ENCODE results near the gene ISM1.

Gene ISM1

GRCh38 chr20:13276945-13277541, 56.0 kb downstream of the ISM1 start:
- TF ChIP-seq, protein P1, sequence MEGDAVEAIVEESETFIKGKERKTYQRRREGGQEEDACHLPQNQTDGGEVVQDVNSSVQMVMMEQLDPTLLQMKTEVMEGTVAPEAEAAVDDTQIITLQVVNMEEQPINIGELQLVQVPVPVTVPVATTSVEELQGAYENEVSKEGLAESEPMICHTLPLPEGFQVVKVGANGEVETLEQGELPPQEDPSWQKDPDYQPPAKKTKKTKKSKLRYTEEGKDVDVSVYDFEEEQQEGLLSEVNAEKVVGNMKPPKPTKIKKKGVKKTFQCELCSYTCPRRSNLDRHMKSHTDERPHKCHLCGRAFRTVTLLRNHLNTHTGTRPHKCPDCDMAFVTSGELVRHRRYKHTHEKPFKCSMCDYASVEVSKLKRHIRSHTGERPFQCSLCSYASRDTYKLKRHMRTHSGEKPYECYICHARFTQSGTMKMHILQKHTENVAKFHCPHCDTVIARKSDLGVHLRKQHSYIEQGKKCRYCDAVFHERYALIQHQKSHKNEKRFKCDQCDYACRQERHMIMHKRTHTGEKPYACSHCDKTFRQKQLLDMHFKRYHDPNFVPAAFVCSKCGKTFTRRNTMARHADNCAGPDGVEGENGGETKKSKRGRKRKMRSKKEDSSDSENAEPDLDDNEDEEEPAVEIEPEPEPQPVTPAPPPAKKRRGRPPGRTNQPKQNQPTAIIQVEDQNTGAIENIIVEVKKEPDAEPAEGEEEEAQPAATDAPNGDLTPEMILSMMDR (IDR thresholded peaks at IDR 0.05; ENCODE audit: low read depth, low read length, missing control alignments) = no peak
- DNase-seq (ENCODE audit: low read depth) = no peak
- in situ Hi-C loops (cut with HindIII; ENCODE audit: low sequenced_read_pairs) = no loop called here
- H3K4me3 ChIP-seq (ENCODE audit: low read depth, low read length) = no peak overlapping the region

DNA sequence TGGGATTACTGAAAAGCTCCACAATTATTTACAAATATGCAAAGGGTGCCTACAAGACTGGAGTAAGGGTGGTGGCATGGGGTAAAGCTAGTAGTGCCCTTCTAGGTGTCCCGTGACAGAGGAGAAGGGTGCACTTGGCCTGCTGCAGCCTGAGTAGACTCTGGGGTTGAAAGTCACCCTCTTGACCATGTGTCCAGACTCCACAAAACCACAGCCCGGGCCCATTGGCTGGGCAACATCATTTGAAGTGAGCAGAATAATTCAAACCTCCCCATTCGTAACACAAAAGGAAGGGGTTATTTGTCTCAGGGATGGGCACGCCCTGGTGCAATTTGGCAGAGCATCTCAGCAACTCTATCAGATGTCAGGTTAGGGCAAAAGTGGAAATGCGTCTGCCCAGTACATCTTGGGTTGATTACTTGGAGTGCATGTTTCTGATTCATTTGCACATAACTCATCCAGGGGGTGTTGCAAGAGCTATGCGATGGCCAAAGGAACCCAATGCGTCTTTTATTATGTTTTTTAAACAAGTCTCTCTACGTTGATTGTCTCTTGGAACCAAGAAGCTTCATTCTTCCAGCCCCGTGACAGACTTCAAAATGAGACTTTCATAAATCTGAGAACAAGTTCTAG, 56.7 kb downstream of the ISM1 start:
- TF ChIP-seq, protein P1 (IDR thresholded peaks at IDR 0.05; ENCODE audit: low read depth, low read length, missing control alignments) = no peak
- in situ Hi-C loops (cut with HindIII; ENCODE audit: low sequenced_read_pairs) = no loop called here
- DNase-seq (ENCODE audit: low read depth) = no peak
- no peak overlapping the region for H3K4me3 ChIP-seq (ENCODE audit: low read depth, low read length)

GRCh38 chr20:13278812-13279570, 57.9 kb downstream of the ISM1 start:
- no peak for DNase-seq (ENCODE audit: low read depth)
- no peak overlapping the region for H3K4me3 ChIP-seq (ENCODE audit: low read depth, low read length)
- in situ Hi-C loops (cut with HindIII; ENCODE audit: low sequenced_read_pairs) = no loop called here
- TF ChIP-seq, protein P1 (IDR thresholded peaks at IDR 0.05; ENCODE audit: low read depth, low read length, missing control alignments) = no peak

GRCh38 chr20:13280609-13281324, 59.7 kb downstream of the ISM1 start:
- no peak for DNase-seq (ENCODE audit: low read depth)
- in situ Hi-C loops (cut with HindIII; ENCODE audit: low sequenced_read_pairs) = no loop called here
- TF ChIP-seq, protein P1 (IDR thresholded peaks at IDR 0.05; ENCODE audit: low read depth, low read length, missing control alignments) = no peak
- no peak overlapping the region for H3K4me3 ChIP-seq (ENCODE audit: low read depth, low read length)

DNA sequence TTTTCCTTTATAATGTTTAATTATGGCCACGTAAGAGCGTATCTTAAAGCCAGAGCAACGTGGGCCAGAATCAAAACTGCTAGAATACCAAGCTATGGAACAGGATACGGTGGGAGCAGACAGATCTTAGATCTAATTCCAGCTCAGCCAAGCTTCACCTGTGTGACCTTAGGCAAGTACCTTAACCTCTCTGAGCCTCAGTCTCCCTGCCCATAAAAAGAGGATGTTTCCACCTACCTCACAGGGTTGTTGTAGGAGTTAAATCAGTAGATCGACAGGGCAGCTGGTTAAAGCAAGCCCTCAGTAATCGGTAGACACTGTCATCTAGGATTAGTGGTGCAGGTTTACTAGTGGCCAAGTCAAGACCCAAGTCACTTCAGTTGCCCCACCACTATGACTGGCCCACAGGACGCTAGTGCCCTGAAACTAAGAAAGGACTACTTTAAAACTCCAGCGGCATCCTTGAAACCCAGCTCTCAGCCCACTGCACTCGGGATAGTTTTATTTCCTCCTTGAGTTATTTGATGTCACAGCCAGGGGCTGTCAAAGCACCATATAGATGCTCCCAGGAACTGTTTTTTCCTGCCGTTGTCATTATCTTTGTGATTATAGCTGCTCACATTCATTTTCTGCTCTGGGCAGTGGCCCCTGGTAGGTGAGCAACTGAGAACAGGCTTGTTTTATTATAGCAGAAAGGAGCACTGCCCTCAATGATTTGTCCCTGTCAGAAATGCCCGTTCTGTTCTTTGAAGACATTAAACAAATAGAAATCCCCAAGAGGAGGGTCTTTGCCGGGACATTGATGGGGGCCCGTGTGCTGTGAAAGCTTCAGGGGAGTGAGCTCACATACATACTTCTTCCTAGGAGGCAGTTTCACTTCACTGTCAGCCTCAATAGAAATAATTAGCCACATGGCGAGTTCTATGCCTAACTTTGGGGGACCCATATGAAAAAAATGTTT, 63.1 kb downstream of the ISM1 start:
- in situ Hi-C loops (cut with HindIII; ENCODE audit: low sequenced_read_pairs) = no loop called here
- no peak for DNase-seq (ENCODE audit: low read depth)
- no peak overlapping the region for H3K4me3 ChIP-seq (ENCODE audit: low read depth, low read length)
- TF ChIP-seq, protein P1 (IDR thresholded peaks at IDR 0.05; ENCODE audit: low read depth, low read length, missing control alignments) = no peak
